ENCODE results near the gene NELFCD.
"Not testable (repeated sequence)": the region's sequence is repeated elsewhere in the genome, so short reads cannot be mapped to it uniquely, and the experiment has no call there.

Gene NELFCD

DNA sequence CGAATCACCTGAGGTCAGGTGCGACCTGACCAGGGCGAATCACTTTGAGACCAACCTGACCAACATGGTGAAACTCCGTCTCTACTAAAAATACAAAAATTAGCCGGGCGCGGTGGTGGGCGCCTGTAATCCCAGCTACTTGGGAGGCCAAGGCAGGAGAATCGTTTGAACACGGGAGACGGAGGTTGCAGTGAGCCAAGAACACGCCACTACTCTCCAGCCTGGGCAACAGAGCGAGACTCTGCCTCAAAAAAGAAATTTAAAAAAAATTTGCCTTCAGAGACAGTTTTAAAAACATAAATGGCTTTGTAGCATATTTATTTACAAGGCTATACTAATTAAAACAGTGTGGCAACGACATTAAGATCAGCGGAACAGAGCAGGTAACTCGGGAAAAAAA, 60.4 kb downstream of the NELFCD start:
- DNase-seq; H3K9me3 ChIP-seq (ENCODE audit: control extremely low read depth in 1 of 5, control insufficient read depth in 4 of 5, insufficient read depth in 2 of 5, low read depth in 1 of 5, low read length in 4 of 5); H3K27me3 ChIP-seq (replicated peaks in 2 of 5; ENCODE audit: control insufficient read depth in 4 of 5, insufficient read depth in 5 of 5, low read length in 4 of 5); H3K27ac ChIP-seq (ENCODE audit: insufficient read depth in 1 of 2, low read depth in 1 of 2, low read length in 2 of 2, poor library complexity in 1 of 2, severe bottlenecking in 2 of 2): not testable (repeated sequence)
- ChIA-PET CTCF (interaction anchor here (1.8 kb wide), 1 partner anchor 9 kb away, joined by 7 read pairs; the partner anchor contains the start of gene ATP5F1E), POLR2A (interaction anchor here (1.2 to 1.8 kb wide), 2 partner anchors 8 to 9 kb away, joined by 4 read pairs; partner anchors contain the start of gene ATP5F1E)
- H3K4me3 ChIP-seq (ENCODE audit: control insufficient read depth in 1 of 7, extremely low read depth in 1 of 7, insufficient read depth in 4 of 7, low read depth in 2 of 7, low read length in 6 of 7), result peak overlapping the region in 6 of 7 experiments; percentile 60 to 83 (median 76)
- H3K4me1 ChIP-seq (ENCODE audit: control extremely low read depth in 1 of 4, control insufficient read depth in 4 of 4, insufficient read depth in 4 of 4, low read length in 3 of 4), result peaks cover 3 to 28% (median 23%) of the 10 kb centered on the region in 4 experiments
- WGBS (ENCODE audit: insufficient coverage), result 98% methylated on average over 5 of the region's 16 CpGs
- H3K36me3 ChIP-seq (ENCODE audit: control insufficient read depth in 4 of 4, insufficient read depth in 4 of 4, low read length in 3 of 4), result peaks cover 10 to 27% (median 14%) of the 10 kb centered on the region in 4 experiments

DNA sequence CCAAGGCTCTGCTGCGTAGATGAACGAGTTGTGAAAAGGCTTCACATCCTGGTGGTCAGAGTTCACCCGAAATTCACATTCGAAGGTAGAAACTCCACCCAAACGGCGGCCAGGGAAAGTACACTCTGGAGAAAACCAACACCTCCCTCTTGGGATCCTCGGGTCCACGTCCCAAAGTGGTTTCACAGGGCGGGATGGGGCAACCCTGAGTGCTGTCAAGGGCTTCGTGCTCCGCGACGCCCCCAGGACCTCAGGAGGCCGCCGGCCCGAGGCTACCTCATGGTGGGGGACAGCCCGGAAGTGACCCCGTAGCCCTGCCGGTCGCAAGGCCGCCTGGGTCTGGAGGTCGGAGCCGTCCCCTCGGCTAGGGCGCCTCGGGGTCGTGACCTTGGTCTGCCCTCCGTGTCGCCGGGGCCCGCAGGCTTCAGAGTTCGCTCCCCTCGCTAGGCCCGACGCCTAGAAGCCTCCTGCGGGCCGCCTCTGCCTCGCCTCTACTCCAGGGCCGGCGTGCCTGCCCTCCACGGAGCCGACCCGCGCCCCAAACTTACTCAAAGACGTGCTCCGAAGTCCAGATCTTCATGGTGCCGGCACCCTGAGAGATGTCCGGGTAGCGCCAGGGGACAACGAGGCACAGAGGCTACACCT, 61.2 kb downstream of the NELFCD start, which contains the start of gene PRELID3B:
Gene PRELID3B (minus strand): TSS at position 636 of the 645 bp plus-strand sequence. CDS start 56 bp downstream, at position 580.
- ChIA-PET POLR2A (interaction anchor here (1.2 to 1.8 kb wide), 2 partner anchors 9 to 10 kb away, joined by 4 read pairs; partner anchors contain the start of gene ATP5F1E), CTCF (interaction anchor here (2.4 kb wide), 1 partner anchor 165 kb away, joined by 7 read pairs; no protein-coding TSS in a partner anchor)
- H3K4me3 ChIP-seq (ENCODE audit: control insufficient read depth in 1 of 7, extremely low read depth in 1 of 7, insufficient read depth in 4 of 7, low read depth in 2 of 7, low read length in 6 of 7), result peak within 1 kb of the TSS; percentile 56 to 83 (median 72)
- H3K27me3 ChIP-seq (replicated peaks in 2 of 5; ENCODE audit: control insufficient read depth in 4 of 5, insufficient read depth in 5 of 5, low read length in 4 of 5), result peaks cover 0 to 2% (median 0%) of the 10 kb centered on the region in 5 experiments
- peak within 1 kb of the TSS; percentile 71 to 80 for H3K27ac ChIP-seq (ENCODE audit: insufficient read depth in 1 of 2, low read depth in 1 of 2, low read length in 2 of 2, poor library complexity in 1 of 2, severe bottlenecking in 2 of 2)
- peak in 2 of 3 donors; percentile 14 to 23 for DNase-seq
- no peaks in the 10 kb centered on the region for H3K9me3 ChIP-seq (ENCODE audit: control extremely low read depth in 1 of 5, control insufficient read depth in 4 of 5, insufficient read depth in 2 of 5, low read depth in 1 of 5, low read length in 4 of 5)
- 5% methylated on average over 43 of the region's 50 CpGs for WGBS (ENCODE audit: insufficient coverage)
- H3K4me1 ChIP-seq (ENCODE audit: control extremely low read depth in 1 of 4, control insufficient read depth in 4 of 4, insufficient read depth in 4 of 4, low read length in 3 of 4), result peaks cover 3 to 28% (median 23%) of the 10 kb centered on the region in 4 experiments
- H3K36me3 ChIP-seq (ENCODE audit: control insufficient read depth in 4 of 4, insufficient read depth in 4 of 4, low read length in 3 of 4), result peaks cover 7 to 20% (median 9%) of the 10 kb centered on the region in 4 experiments

DNA sequence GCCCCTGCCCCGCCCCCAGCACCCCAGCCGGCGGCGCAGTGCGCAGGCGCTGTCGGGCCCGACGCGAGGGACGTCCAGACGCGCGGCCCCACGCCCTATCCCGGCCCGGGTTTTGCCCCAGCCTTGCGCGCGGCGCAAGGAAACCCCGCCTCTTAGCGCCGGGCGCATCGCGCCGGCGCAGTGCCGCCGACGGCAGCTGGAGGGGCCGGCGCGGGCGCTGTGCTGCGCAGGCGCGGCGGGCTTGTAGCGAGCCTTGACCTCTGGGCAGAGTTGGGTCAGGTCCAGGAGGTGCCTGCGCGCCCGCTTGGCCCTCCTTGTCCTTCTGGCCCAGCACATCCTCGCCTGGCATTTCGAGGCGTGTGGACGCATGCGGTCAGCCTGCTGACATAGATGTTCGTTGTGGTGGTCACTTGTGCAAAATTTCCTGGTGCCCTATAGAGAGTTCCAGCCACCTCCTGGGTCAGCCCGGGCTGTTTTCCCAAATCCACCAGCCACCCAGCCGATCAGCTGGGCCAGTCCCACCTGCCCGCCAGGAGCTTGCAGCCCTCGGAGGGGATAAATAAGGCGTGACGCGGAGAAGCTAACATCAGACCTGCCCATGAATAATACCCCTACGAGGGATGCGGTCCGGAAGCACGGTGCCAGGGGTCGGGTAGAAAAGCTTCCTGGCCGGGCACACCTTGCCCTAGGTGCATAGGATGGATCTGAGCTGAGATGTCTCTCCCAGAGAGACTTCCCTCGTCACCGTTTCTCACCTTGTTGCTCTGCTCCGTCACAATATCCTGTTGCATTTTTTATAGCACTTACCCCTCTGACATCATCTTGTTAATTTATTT, 62.0 kb downstream of the NELFCD start:
- ChIA-PET POLR2A (interaction anchor here (1.0 to 1.3 kb wide), 3 partner anchors 10 to 180 kb away, joined by 3 to 4 read pairs (median 4); partner anchors contain the start of gene ATP5F1E), CTCF (interaction anchor here (1.0 to 2.4 kb wide), 2 partner anchors 13 to 164 kb away, joined by 4 to 7 read pairs; no protein-coding TSS in a partner anchor)
- H3K36me3 ChIP-seq (ENCODE audit: control insufficient read depth in 4 of 4, insufficient read depth in 4 of 4, low read length in 3 of 4), result peaks cover 0 to 13% (median 5%) of the 10 kb centered on the region in 4 experiments
- peaks cover 0 to 2% (median 0%) of the 10 kb centered on the region in 5 experiments for H3K27me3 ChIP-seq (replicated peaks in 2 of 5; ENCODE audit: control insufficient read depth in 4 of 5, insufficient read depth in 5 of 5, low read length in 4 of 5)
- H3K9me3 ChIP-seq (ENCODE audit: control extremely low read depth in 1 of 5, control insufficient read depth in 4 of 5, insufficient read depth in 2 of 5, low read depth in 1 of 5, low read length in 4 of 5), result no peaks in the 10 kb centered on the region
- H3K4me1 ChIP-seq (ENCODE audit: control extremely low read depth in 1 of 4, control insufficient read depth in 4 of 4, insufficient read depth in 4 of 4, low read length in 3 of 4), result peaks cover 3 to 28% (median 23%) of the 10 kb centered on the region in 4 experiments
- peak overlapping the region; percentile 71 to 80 for H3K27ac ChIP-seq (ENCODE audit: insufficient read depth in 1 of 2, low read depth in 1 of 2, low read length in 2 of 2, poor library complexity in 1 of 2, severe bottlenecking in 2 of 2)
- 18% methylated on average over 59 of the region's 66 CpGs for WGBS (ENCODE audit: insufficient coverage)
- peak; percentile 88 to 91 (median 91) for DNase-seq
- peak overlapping the region; percentile 56 to 83 (median 72) for H3K4me3 ChIP-seq (ENCODE audit: control insufficient read depth in 1 of 7, extremely low read depth in 1 of 7, insufficient read depth in 4 of 7, low read depth in 2 of 7, low read length in 6 of 7)

DNA sequence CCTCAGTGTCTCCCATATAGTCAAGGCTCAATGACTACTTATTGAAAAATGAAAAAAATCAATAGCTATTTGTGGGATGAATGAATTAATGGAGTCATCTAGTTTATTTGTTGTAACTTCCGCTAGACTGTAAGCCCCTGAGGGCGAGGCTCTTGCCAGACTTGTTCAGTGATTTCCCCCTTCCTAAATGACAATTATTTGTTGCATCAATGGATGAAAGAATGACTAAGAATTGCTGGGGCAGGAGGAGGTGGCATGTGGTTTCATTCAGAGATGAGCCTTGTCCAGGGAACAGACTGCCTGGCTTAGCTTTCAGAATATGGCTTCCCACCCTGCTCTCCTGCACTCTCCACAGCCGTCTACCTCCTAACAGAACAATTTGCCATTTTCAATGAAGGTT, 62.6 kb downstream of the NELFCD start:
- DNase-seq, result no peak
- CTCF ChIA-PET, result interaction anchor here (1.0 to 2.4 kb wide), 2 partner anchors 12 to 164 kb away, joined by 4 to 7 read pairs; no protein-coding TSS in a partner anchor

DNA sequence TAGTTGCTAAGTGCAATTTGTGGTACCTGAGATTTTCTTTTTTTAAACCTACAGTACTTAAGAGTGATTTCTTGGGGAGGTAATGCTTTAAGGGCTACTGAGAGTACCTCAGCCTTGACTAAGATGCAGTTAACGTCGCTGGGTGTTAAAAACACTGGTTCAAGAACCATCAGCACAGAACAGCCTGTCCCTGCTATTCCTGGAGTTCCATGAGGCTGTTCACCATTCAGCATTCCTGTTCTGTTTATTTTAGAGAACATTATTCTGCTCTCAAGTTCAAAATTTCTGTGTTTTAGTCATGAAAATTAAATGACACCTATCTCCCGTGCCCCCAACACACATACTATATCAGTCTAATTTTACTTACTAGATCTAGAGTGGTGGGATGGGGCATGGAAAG, 63.2 kb downstream of the NELFCD start:
- Histone ChIP-seq H3K27me3 (replicated peaks in 2 of 5; ENCODE audit: control insufficient read depth in 4 of 5, insufficient read depth in 5 of 5, low read length in 4 of 5) (peaks cover 0 to 2% (median 0%) of the 10 kb centered on the region in 5 experiments), H3K4me3 (ENCODE audit: control insufficient read depth in 1 of 7, extremely low read depth in 1 of 7, insufficient read depth in 4 of 7, low read depth in 2 of 7, low read length in 6 of 7) (no peak overlapping the region), H3K4me1 (ENCODE audit: control extremely low read depth in 1 of 4, control insufficient read depth in 4 of 4, insufficient read depth in 4 of 4, low read length in 3 of 4) (peaks cover 3 to 28% (median 23%) of the 10 kb centered on the region in 4 experiments), H3K36me3 (ENCODE audit: control insufficient read depth in 4 of 4, insufficient read depth in 4 of 4, low read length in 3 of 4) (peaks cover 0 to 11% (median 5%) of the 10 kb centered on the region in 4 experiments), H3K27ac (ENCODE audit: insufficient read depth in 1 of 2, low read depth in 1 of 2, low read length in 2 of 2, poor library complexity in 1 of 2, severe bottlenecking in 2 of 2) (no peak overlapping the region), H3K9me3 (ENCODE audit: control extremely low read depth in 1 of 5, control insufficient read depth in 4 of 5, insufficient read depth in 2 of 5, low read depth in 1 of 5, low read length in 4 of 5) (no peaks in the 10 kb centered on the region)
- 89% methylated on average over 2 of the region's 3 CpGs for WGBS (ENCODE audit: insufficient coverage)
- CTCF ChIA-PET, result interaction anchor here (2.4 kb wide), 1 partner anchor 163 kb away, joined by 7 read pairs; no protein-coding TSS in a partner anchor
- POLR2A ChIA-PET, result no interaction called here
- DNase-seq, result no peak

More for the DNA sequence above, 62.6 kb downstream of the NELFCD start:
- Histone ChIP-seq H3K27ac (ENCODE audit: insufficient read depth in 1 of 2, low read depth in 1 of 2, low read length in 2 of 2, poor library complexity in 1 of 2, severe bottlenecking in 2 of 2) (no peak overlapping the region), H3K9me3 (ENCODE audit: control extremely low read depth in 1 of 5, control insufficient read depth in 4 of 5, insufficient read depth in 2 of 5, low read depth in 1 of 5, low read length in 4 of 5) (no peaks in the 10 kb centered on the region), H3K36me3 (ENCODE audit: control insufficient read depth in 4 of 4, insufficient read depth in 4 of 4, low read length in 3 of 4) (peaks cover 0 to 11% (median 5%) of the 10 kb centered on the region in 4 experiments), H3K4me3 (ENCODE audit: control insufficient read depth in 1 of 7, extremely low read depth in 1 of 7, insufficient read depth in 4 of 7, low read depth in 2 of 7, low read length in 6 of 7) (no peak overlapping the region), H3K4me1 (ENCODE audit: control extremely low read depth in 1 of 4, control insufficient read depth in 4 of 4, insufficient read depth in 4 of 4, low read length in 3 of 4) (peaks cover 3 to 28% (median 23%) of the 10 kb centered on the region in 4 experiments), H3K27me3 (replicated peaks in 2 of 5; ENCODE audit: control insufficient read depth in 4 of 5, insufficient read depth in 5 of 5, low read length in 4 of 5) (peaks cover 0 to 2% (median 0%) of the 10 kb centered on the region in 5 experiments)
- POLR2A ChIA-PET, result interaction anchor here (1.0 to 1.3 kb wide), 2 partner anchors 12 to 180 kb away, joined by 3 to 4 read pairs; partner anchors contain the start of gene ATP5F1E
- 100% methylated on average over 2 of the region's 3 CpGs for WGBS (ENCODE audit: insufficient coverage)

All from common myeloid progenitor, CD34-positive (primary cell).